GM21526 (cell line): ENCODE data around the gene RAB31.

ENCODE experiments used
- ATAC-seq: cut with Tn5 transposase; IDR thresholded peaks from one replicate; pipeline ENCODE4 v1.9.1; 2021; ENCODE audit warnings: moderate library complexity; ENCODE audit not compliant: unreplicated experiment, low FRiP score

RAB31 gene

DNA sequence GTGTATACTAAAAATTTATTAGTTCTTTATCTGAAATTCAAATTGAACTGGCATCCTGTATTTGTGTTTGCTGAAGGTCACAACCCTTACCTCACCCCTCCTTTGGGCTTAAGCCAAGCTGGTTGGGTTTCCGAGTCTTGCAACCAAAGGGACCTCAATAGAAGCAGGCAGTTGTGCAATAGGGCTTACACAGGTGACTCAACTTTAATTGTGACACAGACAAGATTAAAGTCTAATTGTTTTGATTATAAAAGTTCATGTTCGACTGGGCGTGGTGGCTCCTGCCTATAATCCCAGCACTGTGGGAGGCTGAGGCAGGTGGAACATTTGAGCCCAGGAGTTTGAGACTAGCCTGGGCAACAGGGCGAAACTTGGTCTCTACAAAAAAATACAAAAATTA lies 71.5 kb downstream of the RAB31 start:
- ATAC-seq = no peak

DNA sequence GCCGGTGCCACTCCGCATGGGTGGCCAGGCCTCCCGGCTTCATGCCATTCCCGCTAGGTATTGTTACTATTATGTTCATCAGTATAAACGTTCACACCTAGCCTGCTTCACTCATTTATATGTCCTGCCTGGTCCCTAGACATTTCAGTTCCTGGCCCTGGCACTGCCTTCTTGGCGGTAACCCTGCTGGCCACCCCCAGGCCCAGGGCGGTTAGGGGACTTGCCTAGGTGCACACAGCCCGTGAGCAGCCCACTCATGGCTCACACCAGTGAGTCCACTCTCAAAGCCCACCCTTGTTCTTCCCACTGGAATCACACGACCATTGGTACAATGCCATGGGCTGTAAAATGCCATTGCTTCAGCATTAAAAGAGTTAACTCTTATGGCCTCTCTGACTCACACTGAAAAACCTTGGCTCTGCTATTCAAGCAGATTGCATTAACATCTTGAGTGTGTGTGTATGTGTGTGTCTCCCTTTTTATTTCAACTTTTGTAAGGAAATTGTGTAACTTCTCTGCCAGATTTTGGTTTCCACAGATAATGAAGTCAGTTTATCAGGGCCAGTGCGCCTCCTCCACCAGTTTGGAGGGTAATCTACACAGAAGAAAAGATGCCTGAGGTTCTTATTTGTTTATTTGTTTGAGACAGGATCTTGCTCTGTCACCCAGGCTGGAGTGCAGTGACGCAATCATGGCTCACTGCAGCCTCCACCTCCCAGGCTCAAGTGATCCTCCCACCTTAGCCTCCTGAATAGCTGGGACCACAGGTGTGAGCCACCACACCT lies 74.2 kb downstream of the RAB31 start:
- ATAC-seq = no peak

DNA sequence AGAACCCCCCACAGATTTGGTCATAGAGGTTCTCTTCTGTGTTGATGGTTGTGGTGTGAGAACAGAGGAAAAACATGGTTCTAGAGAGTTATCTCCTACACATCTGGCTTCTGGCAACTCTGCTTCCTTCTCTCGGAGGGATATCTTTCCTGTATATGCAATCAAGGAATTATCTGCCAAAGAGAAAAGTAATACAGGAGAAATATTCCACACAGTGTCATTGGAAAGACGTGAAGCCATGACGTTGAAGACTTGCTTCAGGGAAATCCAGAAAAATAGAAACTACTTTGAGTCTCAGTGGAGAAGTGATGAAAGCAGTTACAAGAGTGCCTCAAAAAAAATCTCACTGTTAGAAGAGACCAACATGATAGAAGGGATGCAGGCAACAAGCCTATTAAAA lies 78.5 kb downstream of the RAB31 start:
- ATAC-seq = no peak

DNA sequence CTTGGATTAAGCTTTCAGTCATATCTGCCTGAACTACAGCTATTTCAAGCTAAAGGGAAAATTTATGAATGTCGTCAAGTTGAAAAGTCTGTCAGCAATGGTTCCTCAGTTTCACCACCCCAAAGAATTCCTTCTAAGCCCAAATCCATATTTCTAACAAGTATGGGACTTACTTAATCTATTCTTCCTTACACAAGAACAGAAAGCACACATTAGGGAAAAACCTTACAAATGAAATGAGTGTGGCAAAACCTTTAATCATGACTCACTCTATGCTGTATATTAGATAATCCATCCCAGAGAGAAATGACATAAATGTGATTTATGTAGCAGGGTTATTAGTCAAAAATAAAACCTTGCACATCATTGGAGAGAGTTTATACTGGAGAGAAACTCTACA lies 78.9 kb downstream of the RAB31 start:
- ATAC-seq = no peak

DNA sequence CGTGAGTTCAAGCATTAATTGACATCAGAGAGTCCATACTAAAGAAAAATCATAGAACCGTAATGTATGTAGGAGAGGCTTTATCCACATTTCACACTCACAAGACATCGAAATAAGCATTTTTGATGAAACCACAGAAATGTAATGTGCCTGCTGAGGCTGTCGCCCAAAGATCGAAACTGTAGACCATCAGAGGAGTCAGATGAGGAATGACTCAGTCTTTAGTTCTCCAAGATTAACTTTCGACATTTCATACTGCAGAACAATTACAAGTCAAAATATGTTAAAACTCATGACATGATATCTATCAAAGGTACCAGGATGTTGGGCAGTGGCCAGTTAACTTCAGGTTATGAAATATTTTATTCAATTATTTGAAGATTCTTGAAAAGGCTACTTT lies 79.6 kb downstream of the RAB31 start:
- no peak for ATAC-seq

DNA sequence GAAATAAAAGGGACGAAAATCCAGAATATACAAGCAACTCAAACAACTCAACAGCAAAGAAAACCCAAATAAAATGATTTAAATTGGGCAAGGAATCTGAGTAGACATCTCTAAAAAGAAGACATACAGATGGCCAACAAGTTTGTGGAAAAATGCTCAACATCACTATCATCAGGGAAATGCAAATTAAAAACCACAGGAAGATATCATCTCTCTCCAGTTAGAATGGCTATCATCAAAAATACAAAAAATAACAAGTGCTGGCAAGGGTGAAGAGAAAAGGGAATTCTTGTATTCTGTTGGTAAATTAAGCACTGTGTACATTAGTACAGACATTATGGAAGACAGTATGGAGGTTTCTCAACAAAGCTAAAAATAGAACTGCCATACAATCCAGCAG lies 80.0 kb downstream of the RAB31 start:
- ATAC-seq = no peak

DNA sequence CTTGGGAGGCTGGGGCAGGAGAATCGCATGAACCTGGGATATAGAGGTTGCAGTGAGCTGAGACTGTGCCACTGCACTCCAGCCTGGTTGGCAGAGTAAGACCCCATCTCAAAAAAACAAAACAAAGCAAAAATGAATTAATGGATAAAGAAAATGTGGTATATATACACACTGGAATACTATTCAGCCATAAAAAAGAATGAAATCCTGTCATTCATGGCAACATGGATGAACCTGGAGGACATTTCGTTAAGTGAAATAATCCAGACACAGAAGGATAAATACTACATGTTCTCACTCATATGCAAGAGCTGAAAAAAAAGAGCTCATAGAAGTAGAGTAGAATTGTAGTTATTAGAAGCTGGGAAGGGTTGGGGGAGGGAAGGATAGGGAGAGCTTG lies 80.8 kb downstream of the RAB31 start:
- ATAC-seq = no peak

DNA sequence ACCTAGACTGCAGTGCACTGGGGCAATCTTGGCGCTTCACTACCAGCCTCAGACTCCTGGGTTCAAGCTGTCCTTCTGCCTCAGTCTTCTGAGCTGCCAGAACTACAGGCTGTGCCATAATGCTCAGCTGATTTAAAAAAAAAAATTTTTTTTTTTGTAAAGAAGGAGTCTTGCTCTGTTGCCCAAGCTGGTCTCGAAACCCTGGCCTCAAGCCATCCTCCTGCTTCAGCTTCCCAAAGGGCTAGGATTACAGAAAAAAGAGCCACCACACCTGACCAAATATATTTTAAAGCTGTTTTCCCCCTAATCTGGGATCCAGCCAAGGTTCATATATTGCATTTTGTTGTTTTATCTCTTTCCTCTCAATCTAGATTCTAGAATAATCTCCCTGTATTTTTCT lies 82.2 kb downstream of the RAB31 start:
- no peak for ATAC-seq

DNA sequence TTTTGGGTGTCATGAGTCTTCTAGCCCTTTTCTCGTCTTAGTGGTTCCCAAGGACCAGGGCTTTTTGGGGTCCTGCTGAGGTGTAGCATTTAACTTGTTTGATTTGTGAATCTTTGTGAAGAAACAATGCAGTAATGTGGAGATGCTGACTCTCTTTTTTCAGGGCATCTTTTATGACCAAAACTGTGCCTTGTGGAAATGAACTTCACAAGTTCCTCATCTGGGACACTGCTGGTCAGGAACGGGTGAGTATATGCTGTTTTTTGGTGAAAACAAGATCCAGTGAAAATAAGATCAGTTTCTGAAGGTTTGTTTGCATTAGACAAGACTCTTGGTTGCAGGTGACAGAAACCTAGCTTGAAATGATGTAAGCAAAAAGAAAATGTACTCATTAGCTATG lies 83.9 kb downstream of the RAB31 start:
- ATAC-seq = no peak

DNA sequence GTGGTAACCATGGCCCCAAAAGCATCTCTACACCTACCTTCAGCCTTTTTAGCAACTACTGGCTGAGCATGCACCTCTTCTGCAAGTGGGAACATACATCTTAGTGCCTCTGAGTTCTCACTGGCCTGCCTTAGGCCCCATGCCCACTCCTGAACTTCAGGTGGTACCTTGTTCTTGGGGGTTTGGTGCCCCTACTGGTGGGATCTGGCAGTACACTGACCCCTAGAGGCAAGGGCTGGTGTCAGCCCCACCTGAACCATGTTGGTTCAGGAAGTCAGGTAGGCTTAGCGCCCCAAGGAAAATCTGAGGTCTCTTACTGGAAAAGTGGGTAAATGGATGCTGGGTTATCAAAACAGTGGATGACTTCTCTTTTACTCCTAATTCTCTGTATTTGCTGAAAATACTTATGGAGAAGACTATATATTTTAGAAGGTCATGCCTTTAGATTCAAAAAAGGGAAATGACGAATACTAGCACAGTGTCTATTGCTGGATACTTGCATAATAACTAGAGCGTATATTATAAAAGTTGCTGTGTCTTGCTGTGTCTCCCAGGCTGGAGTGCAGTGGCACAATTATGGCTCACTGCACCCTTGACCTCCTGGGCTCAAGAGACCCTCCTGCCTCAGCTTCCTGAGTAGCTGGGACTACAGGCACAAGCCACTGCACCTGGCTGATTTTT lies 84.6 kb downstream of the RAB31 start:
- ATAC-seq = no peak

DNA sequence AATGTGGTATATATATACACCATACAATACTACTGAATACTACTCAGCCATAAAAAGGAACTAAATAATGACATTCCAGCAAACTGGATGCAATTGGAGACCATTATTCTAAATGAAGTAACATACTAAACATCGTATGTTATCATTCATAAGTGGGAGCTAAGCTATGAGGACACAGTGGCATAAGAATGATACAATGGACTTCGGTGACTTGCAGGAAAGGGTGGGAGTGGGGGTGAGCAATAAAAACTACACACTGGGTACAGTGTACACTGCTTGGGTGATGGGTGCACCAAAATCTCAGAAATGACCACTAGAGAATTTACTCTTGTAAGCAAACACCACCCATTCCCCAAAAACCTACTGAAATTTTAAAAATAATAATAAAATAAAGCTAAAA lies 87.9 kb downstream of the RAB31 start:
- no peak for ATAC-seq

DNA sequence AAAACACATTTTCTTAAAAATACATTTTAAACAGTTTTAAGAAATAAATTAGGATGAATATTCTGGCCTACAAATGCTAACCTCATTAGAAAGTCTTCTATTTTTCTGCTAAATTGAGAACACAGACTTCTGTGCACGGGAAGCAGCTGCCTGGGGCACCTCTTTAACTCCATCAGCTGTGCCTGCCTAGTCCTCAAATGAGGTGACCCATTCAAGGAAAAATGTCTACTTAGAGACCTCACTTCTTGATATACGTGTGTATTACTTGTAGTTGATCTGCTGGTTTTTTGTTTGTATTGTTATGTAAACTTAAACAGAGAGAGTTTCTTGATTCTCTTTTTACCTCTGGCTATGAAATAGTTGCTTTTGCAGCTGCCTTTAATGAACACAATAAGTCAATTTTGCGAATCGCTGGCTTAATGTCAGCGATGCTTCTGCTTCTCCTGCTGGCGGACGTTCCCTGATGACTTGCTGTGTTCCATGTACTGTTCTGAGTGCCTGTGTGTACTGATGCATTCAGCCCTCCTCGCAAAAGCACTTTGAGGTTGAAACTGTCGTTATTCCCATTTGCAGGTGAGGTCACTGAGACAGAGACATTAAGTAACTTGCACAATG lies 88.9 kb downstream of the RAB31 start:
- ATAC-seq = no peak

DNA sequence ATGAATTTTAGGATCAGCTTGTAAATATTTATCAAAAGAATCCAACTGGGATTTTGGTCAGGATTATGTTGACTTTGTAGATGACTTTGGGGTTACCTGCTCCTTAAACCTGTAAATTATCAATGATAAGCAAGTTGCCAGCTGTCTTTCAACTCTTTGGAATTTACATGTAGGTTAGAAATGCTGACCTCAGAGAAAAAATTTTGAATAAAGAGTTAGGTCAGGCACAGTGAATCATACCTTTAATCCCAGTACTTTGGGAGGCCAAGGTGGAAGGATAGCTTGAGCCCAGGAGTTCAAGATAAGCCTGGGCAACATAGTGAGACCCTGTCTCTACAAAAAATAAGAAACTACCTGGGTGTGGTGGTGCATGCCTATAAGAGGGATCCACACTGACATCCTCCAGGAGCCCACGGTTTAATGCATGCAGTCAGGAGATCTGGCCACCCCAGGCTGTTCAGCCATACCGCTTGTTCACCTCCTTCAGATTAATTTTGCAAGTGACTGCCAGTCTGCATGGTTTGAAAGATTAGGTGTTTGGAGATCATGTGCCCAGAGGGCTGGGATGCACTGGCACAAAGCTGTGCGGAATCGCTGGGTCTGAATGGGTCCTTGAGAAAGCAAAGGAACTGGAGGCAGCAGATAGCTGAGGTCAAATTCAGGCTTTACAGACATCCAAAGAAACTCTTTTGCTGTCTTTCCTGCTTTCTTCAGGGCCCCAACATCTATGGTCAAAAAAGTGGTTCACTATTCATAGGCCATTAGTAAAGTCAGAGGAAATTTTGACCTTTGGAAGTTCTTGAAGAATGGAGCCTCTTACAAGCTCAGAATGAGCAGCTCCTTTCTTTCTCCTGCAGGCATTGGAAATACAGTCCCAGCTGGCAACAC lies 94.3 kb downstream of the RAB31 start:
- ATAC-seq = no peak

DNA sequence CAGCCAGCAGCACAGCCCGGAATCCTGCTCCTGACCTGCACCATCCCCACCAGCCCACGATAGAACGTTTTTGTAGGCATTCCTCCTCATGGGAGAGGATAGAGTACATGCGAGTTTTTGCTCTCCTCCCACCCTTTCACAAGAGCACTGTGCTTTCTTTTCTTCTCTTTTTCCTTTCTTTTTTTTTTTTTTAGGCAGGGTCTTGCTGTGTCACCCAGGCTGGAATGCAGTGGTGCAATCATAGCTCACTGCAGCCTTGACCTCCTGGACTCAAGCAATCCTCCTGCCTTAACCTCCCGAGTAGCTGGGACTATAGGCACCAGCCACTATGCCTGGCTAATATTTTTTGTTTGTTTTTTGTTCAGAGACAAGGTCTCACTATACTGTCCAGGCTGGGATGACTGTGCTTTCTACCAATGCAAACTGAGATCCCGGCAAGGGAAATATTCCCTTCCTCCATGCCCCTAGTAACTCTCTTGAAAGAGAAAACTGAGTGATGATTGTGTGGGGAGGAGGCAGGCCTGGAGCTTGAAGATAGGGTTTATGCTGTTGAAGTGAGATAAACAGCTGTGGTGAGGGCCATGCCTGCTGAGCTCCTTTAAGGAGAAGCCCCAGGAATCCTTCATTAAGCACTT lies 95.1 kb downstream of the RAB31 start:
- no peak for ATAC-seq

DNA sequence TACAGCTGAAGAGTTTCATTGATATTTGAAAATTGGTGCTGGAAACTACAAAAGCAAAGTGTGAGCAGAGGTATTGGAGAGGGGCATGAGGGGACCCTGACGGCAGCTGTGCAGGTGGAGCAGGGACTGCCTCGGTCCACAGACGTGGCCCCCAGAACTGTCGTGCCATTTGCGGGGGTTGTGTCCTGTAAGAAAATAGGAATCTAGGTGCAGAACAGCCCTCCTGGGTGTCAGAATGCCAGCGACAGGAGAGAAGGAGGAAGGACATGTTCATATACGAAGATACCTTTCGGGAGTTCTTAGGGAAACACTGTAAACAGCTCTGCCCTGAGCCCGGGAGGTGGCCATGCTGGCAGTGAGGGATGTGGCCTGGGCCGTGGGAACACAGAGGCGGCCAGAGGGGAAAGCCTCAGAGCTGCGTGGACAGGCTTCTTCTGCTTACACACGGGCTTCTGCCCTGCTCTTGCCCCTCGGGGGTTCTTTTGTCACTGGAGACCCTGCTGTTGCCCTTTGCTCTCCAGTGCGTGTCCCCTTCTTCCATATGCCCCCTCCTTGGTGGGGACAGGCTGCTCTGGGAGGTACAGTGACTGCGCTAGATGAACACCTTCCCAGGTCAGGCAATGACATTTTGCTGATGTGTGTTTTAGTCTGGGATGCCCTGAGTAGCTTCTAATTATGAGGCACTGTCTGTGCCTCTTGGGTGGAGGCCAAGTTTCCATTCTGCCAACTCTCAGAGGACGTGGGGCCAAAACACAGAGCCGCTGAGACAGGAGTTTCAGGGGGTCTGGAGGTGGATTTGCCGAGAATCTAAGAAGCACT lies 95.8 kb downstream of the RAB31 start:
- no peak for ATAC-seq

DNA sequence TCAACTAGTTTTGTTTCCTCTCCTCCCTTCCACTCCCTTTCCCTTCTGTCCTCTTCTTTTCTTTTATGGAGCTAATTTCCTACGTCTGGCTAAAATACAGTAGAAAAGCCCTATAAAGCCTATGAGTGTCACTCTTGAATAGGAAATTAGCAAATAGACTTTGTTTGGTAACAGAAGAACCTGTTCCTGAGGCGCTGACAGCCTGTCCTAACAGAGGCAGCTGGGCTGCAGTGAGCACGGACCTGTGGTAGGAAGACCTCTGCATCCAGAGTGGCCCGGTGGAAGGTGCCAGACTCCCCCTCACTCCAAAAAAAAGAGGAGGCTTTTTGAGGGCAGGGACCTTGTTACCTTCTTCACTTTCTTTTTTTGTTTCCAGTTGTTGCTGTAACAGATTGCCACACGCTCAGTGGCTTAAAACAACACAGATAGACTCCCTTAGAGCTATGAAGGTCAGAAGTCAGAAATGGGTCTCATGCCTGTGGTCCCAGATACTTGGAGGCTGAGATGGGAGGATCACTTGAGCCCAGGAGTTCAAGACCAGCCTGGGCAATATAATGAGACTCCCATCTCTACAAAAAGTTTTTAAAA lies 96.5 kb downstream of the RAB31 start:
- no peak for ATAC-seq

DNA sequence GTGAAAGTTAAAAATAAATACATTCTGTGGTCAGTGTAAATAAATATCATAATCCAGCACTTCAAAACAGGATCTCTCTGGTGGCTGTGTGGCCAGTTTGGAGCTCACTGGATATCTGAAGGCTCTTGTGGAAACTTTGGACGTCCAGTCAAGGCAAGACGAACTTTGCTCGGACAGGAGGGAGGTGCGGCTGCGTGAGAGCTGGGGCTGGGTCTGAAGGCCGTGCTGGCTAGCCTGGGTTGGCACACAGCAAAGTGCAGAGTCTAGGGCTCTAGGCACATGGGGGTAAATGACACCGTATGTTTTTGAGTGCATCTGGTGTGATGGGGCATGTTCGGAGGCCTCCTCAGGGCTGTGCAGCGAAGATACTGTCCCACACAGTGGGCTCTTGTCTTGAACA lies 98.8 kb downstream of the RAB31 start:
- no peak for ATAC-seq

DNA sequence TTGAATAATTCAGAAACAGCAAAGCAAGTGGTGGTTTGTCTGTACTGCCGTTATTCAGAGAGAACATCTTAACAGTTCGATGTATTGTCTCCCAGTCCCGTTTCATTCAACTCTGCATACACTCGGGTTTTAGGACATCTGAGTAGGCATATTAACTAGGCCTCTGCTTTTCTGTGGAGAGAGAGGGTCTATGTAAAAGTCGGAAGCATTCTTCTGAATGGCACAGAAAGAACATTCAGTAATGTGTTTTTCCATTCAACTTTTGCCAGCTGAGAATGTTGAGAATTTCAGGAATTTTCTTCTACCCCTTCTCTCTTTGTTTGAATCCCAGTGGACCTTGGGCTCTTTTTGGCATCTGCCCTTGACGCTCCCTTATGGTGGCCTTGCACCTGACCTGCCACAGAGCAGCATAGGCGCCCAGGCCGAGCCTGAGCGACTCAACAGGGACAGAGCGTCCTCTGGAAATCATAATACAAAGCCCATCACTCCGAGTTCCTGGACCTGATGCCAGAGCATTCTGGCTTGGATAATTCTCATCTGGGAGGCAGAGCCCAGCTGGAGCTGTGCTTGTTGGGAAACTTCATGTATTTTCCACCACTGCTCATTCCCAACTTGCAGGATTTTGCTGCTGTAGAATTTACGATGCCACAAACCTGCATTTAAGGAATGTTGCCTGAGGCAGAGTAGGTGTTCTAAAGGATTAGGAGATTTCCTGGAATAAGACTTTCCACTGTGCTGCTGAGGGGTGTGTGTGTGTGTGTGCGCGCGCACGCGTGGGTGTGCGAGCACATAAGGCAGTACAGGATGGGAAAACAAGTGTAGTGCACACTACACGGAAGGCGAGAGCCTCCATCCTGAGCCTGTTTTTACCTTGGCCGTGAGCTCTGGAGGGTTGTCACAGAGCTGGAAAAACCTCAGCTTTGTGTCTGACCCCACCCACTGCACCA lies 100.5 kb downstream of the RAB31 start:
- no peak for ATAC-seq
